ENCODE measurements around the gene OR8A1. TPM values are rescaled to one million over a fixed set of nuclear protein-coding genes. Genes with fewer than 3 reads are reported as not detected.

OR8A1 gene
- total and polyA plus RNA-seq, 2 of the 4 experiments (the other 2 are of a cell fraction), result not detected

- intact Hi-C loops (cut with micrococcal nuclease), result no loop called here
- Histone ChIP-seq H3K14ac (replicated peaks; ENCODE audit: low read depth, low read length) (no peak overlapping the region), H3K4me1 (ENCODE audit: control insufficient read depth, insufficient read depth, low read length) (no peaks in the 10 kb centered on the region), H4K5ac (ENCODE audit: low read depth, low read length) (no peak overlapping the region), H3K56ac (ENCODE audit: extremely low read depth, insufficient read depth, low read length) (no peak overlapping the region), H3K27ac (ENCODE audit: insufficient read depth, low read length) (no peak overlapping the region), H2BK20ac (ENCODE audit: low read depth, low read length) (no peak overlapping the region), H3K9me1 (ENCODE audit: insufficient read depth, low read length) (no peaks in the 10 kb centered on the region), H2AFZ (replicated peaks; ENCODE audit: low read length, poor library complexity) (no peak overlapping the region), H4K20me1 (ENCODE audit: insufficient read depth, low read length) (no peaks in the 10 kb centered on the region), H3K9ac (ENCODE audit: low read depth, low read length) (no peak overlapping the region), H3K9me3 (ENCODE audit: control insufficient read depth, insufficient read depth, low read length) (no peaks in the 10 kb centered on the region), H3K27me3 (ENCODE audit: control insufficient read depth, insufficient read depth, low read length) (no peaks in the 10 kb centered on the region; the same call in 1 of the 2 replicates), H3K23ac (ENCODE audit: low read depth, low read length) (no peak overlapping the region), H4K91ac (ENCODE audit: insufficient read depth, low read depth, low read length) (no peak overlapping the region), H2BK120ac (ENCODE audit: low read depth, low read length) (no peak overlapping the region), H3K4me3 (ENCODE audit: insufficient read depth, low read depth, low read length) (no peak overlapping the region), H4K8ac (ENCODE audit: low read depth in 2 of 2, low read length in 2 of 2) (no peak overlapping the region), H2AK9ac (replicated peaks; ENCODE audit: low read depth, low read length, poor library complexity) (no peak overlapping the region), H2BK5ac (ENCODE audit: low read depth, low read length, poor library complexity, severe bottlenecking) (no peak overlapping the region), H2BK15ac (ENCODE audit: low read depth, low read length) (no peak overlapping the region), H2AK5ac (ENCODE audit: low read depth, low read length) (no peak overlapping the region), H3K79me1 (ENCODE audit: low read depth in 1 of 2, low read length in 2 of 2) (no peaks in the 10 kb centered on the region), H3K4me2 (ENCODE audit: low read depth, low read length) (no peak overlapping the region), H3K4ac (ENCODE audit: low read depth, low read length) (no peak overlapping the region), H3K18ac (ENCODE audit: low read depth, low read length) (no peak overlapping the region), H3K36me3 (ENCODE audit: control insufficient read depth, insufficient read depth, low read length) (no peaks in the 10 kb centered on the region)
- no peak for TF ChIP-seq ELK1 (IDR thresholded peaks at IDR 0.05; ENCODE audit: borderline replicate concordance, low read depth, low read length)
- TF ChIP-seq BHLHE40 (IDR thresholded peaks at IDR 0.05; ENCODE audit: low read depth, low read length), result no peak
- TF ChIP-seq RFX5 (IDR thresholded peaks at IDR 0.05; ENCODE audit: low read depth, low read length), result no peak
- TF ChIP-seq MAFK (IDR thresholded peaks at IDR 0.05; ENCODE audit: low read depth, low read length), result no peak
- TF ChIP-seq RAD21 (IDR thresholded peaks at IDR 0.05; ENCODE audit: low read length), result no peak
- TF ChIP-seq CHD1 (IDR thresholded peaks at IDR 0.05; ENCODE audit: low read depth, low read length), result no peak
- no peak for TF ChIP-seq MAZ (IDR thresholded peaks at IDR 0.05; ENCODE audit: borderline replicate concordance, low read depth, low read length)
- TF ChIP-seq NFE2L2 (IDR thresholded peaks at IDR 0.05; ENCODE audit: low read depth, low read length), result no peak
- no peak for TF ChIP-seq POLR2A (IDR thresholded peaks at IDR 0.05; ENCODE audit: low read depth, low read length)
- TF ChIP-seq RCOR1 (IDR thresholded peaks at IDR 0.05; ENCODE audit: insufficient replicate concordance, low read length), result no peak
- TF ChIP-seq MXI1 (IDR thresholded peaks at IDR 0.05; ENCODE audit: borderline replicate concordance, low read depth, low read length), result no peak
- no peak for TF ChIP-seq SMC3 (IDR thresholded peaks at IDR 0.05; ENCODE audit: low read depth, low read length)
- no peak for TF ChIP-seq CTCF (conservative IDR thresholded peaks at IDR 0.05; ENCODE audit: low read depth, low read length)
- no peak for TF ChIP-seq USF2 (IDR thresholded peaks at IDR 0.05; ENCODE audit: low read depth, low read length)
- no peak for TF ChIP-seq FOS (IDR thresholded peaks at IDR 0.05; ENCODE audit: low read depth, low read length)
- no peak for TF ChIP-seq CEBPB (IDR thresholded peaks at IDR 0.05; ENCODE audit: low read depth, low read length)
- DNase-seq (no peak), ATAC-seq (ENCODE audit: low read depth) (no peak)
- BruUV-seq (replicated peaks), result no TSS peak
- ChIA-PET CTCF (no interaction called here), POLR2A (ENCODE audit: unreplicated experiment) (no interaction called here)
- dilution Hi-C loops (cut with HindIII; ENCODE audit: low sequenced_read_pairs, unreplicated experiment), result no loop called here
- no CpG with 5 or more reads among the region's 2 CpGs for WGBS, 2 experiments (ENCODE audit: extremely low coverage in 2 of 2, insufficient read length in 1 of 2)
- in situ Hi-C loops (cut with MboI; ENCODE audit: low sequenced_read_pairs), result no loop called here
These were observed 13.0 kb upstream of the OR8A1 start for GRCh38 chr11:124556828-124557227.
